H1 (cell line): ENCODE measurements around the gene MAPK4. TPM values are rescaled to one million over a fixed set of nuclear protein-coding genes. Genes with fewer than 3 reads are reported as not detected.

ENCODE experiments used
- ATF2 ChIP-seq: IDR thresholded peaks from 2 replicates; pipeline ENCODE4 v1.6.1; 2012; ENCODE audit warnings: low read length, inconsistent platforms
- polyA plus RNA-seq, 7 experiments: library from polyadenylated mRNA; depleted of rRNA in 3 of 7; stranded (reverse) in 5 of 7; unstranded in 2 of 7; fragments of >200 nt in 5 of 7; fragments of 200-250 nt in 2 of 7; gene quantifications; 1 replicate in 5 of 7; 2 replicates in 1 of 7; 4 replicates in 1 of 7; pipeline versions ENCODE4 v1.2.1 to v1.2.3, GENCODE V29; 2011 to 2013; ENCODE audit warnings: missing spikeins in 2 of 7, mixed read lengths in 2 of 7
- total RNA-seq: library from RNA; stranded (reverse); fragmentation: NEBNext Ultra II Directional; extraction: Animal tissue kit (Norgen Biotek cat#: 25700); gene quantifications from 2 replicates; pipeline ENCODE4 v1.2.1, GENCODE V29; 2021

MAPK4 gene
- total and polyA plus RNA-seq, 2 of the 8 experiments (the other 6 are each of a cell fraction or from before 2014, with no cell fraction given) = 3.2 to 3.7 TPM

GRCh38 chr18:50729986-50730385 lies 170.1 kb downstream of the MAPK4 start (continued):
- no peak for TF ChIP-seq ATF2
